ENCODE results near the gene PID1.

PID1 gene

GRCh38 chr2:229246334-229246733 lies 24.8 kb downstream of the PID1 start:
- Mint-ChIP-seq H3K4me3 (no peak overlapping the region), H3K4me1 (no peaks in the 10 kb centered on the region), H3K27me3 (no peaks in the 10 kb centered on the region), H3K9me3 (peaks cover 6% of the 10 kb centered on the region), H3K27ac (no peak overlapping the region), H3K36me3 (no peaks in the 10 kb centered on the region)
- ATAC-seq (ENCODE audit: low read depth) = no peak
- DNase-seq (ENCODE audit: low spot score in 2 of 2) = no peak

- no peaks in the 10 kb centered on the region for H3K36me3 Mint-ChIP-seq
- DNase-seq (ENCODE audit: low spot score in 2 of 2) (no peak), ATAC-seq (ENCODE audit: low read depth) (no peak)
- H3K4me1 Mint-ChIP-seq = no peaks in the 10 kb centered on the region
- H3K4me3 Mint-ChIP-seq = no peak overlapping the region
- no peaks in the 10 kb centered on the region for H3K27me3 Mint-ChIP-seq
- H3K27ac Mint-ChIP-seq = no peak overlapping the region
- H3K9me3 Mint-ChIP-seq = peaks cover 10% of the 10 kb centered on the region
Observed at GRCh38 chr2:229244975-229245374, 26.1 kb downstream of the PID1 start.

DNA sequence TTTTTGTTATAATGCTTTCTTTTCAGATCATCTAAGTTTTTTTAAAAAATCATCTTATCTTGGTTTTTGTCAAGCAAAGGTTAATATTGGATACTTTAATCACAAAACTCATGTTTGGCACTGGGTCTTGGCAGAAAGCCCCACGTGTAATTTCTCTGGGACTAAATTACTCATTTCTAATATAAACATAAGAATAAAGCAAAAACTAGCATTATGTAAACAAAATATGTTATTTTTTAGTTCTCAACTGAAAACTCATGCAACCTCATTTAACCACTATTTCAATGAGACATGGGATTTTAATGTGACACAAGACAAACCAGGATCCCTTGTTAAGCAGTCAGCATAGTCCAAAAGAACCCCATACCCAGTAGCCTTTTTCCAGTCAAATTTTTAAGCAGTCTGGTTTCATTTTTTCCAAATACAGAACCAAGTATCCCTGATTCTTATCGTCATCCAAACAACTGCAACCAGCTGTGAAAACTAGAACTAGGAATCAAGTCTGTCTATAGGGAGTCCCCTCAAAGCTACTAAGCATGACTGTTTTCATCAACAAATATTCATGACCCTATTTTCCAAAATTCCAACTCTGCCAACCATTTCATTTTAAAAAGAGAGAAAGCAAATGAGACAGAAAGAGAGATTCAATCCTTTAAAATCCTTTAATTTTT lies 27.1 kb downstream of the PID1 start:
- Mint-ChIP-seq H3K27me3 (no peaks in the 10 kb centered on the region), H3K4me1 (no peaks in the 10 kb centered on the region), H3K9me3 (peaks cover 10% of the 10 kb centered on the region), H3K4me3 (no peak overlapping the region), H3K36me3 (no peaks in the 10 kb centered on the region), H3K27ac (no peak overlapping the region)
- ATAC-seq (ENCODE audit: low read depth) (no peak), DNase-seq (ENCODE audit: low spot score in 2 of 2) (no peak)

DNA sequence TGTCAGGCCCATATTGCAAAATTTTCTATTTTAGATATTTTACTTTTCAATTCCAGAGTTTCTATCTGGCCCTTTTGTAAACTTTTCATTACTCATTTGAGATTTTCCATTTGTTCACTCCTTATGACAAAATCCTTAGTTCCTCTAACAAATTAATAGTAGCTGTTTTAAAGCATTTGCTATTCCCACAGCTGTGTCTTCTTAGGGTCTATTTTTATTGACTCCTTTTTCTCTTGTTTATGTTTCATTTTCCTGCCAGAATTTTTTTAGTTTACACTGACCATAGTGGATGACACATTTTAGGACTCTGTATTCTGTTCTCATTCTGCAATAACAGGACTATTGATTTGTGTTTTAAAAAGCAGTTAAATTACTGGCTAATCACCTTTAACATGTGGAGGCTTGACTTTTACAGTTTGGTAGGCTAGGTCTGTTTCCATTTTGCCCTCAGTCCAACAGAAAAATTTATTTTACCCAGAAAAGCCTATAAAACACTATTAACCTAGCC lies 30.0 kb downstream of the PID1 start:
- Mint-ChIP-seq H3K27me3 (no peaks in the 10 kb centered on the region), H3K9me3 (peaks cover 8% of the 10 kb centered on the region), H3K4me3 (no peak overlapping the region), H3K27ac (no peak overlapping the region), H3K36me3 (no peaks in the 10 kb centered on the region), H3K4me1 (no peaks in the 10 kb centered on the region)
- no peak for ATAC-seq (ENCODE audit: low read depth)
- DNase-seq (ENCODE audit: low spot score in 2 of 2) = no peak

DNA sequence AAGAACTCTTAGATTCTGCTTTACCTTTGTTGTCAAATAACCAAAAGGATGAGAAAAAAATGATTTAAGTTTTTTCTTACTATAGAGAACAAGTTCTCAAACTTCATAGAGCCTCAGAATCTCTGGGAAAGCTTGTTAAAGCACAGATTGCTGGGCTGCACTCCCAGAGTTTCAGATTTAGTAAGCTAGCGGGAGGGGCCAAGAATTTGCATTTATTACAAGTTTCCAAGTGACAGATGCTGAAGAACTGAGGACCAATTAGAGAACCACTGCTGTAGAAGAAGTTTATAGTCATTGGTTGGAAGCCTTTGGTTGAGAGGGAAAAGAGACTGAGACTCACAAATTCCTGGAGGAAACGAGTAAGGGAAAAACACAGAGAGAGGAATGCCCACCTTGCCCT lies 32.1 kb downstream of the PID1 start:
- Mint-ChIP-seq H3K27ac (no peak overlapping the region), H3K27me3 (no peaks in the 10 kb centered on the region), H3K9me3 (peaks cover 8% of the 10 kb centered on the region), H3K36me3 (no peaks in the 10 kb centered on the region), H3K4me1 (no peaks in the 10 kb centered on the region), H3K4me3 (no peak overlapping the region)
- no peak for DNase-seq (ENCODE audit: low spot score in 2 of 2)
- no peak for ATAC-seq (ENCODE audit: low read depth)

- Mint-ChIP-seq H3K36me3 (no peaks in the 10 kb centered on the region), H3K4me1 (no peaks in the 10 kb centered on the region), H3K27me3 (peaks cover 2% of the 10 kb centered on the region), H3K27ac (no peak overlapping the region), H3K9me3 (peaks cover 5% of the 10 kb centered on the region), H3K4me3 (no peak overlapping the region)
- DNase-seq (ENCODE audit: low spot score in 2 of 2) (no peak), ATAC-seq (ENCODE audit: low read depth) (no peak)
Observed at GRCh38 chr2:229237270-229237669, 33.8 kb downstream of the PID1 start.

- no peak for ATAC-seq (ENCODE audit: low read depth)
- H3K36me3 Mint-ChIP-seq = no peaks in the 10 kb centered on the region
- H3K27me3 Mint-ChIP-seq = peaks cover 4% of the 10 kb centered on the region
- H3K27ac Mint-ChIP-seq = no peak overlapping the region
- DNase-seq (ENCODE audit: low spot score in 2 of 2) = no peak
- H3K4me3 Mint-ChIP-seq = no peak overlapping the region
- no peaks in the 10 kb centered on the region for H3K4me1 Mint-ChIP-seq
- H3K9me3 Mint-ChIP-seq = peaks cover under 1% of the 10 kb centered on the region
Observed at GRCh38 chr2:229235131-229235914, 35.8 kb downstream of the PID1 start.

- ATAC-seq (ENCODE audit: low read depth) (no peak), DNase-seq (ENCODE audit: low spot score in 2 of 2) (no peak)
- Mint-ChIP-seq H3K9me3 (no peaks in the 10 kb centered on the region), H3K4me3 (no peak overlapping the region), H3K4me1 (no peaks in the 10 kb centered on the region), H3K27ac (no peak overlapping the region), H3K27me3 (peaks cover 4% of the 10 kb centered on the region), H3K36me3 (no peaks in the 10 kb centered on the region)
Observed at GRCh38 chr2:229231885-229232284, 39.2 kb downstream of the PID1 start.

- Mint-ChIP-seq H3K9me3 (no peaks in the 10 kb centered on the region), H3K4me3 (no peak overlapping the region), H3K27ac (no peak overlapping the region), H3K27me3 (peaks cover 4% of the 10 kb centered on the region), H3K4me1 (no peaks in the 10 kb centered on the region), H3K36me3 (no peaks in the 10 kb centered on the region)
- DNase-seq (ENCODE audit: low spot score in 2 of 2) (no peak), ATAC-seq (ENCODE audit: low read depth) (no peak)
Observed at GRCh38 chr2:229231328-229231868, 39.7 kb downstream of the PID1 start.

DNA sequence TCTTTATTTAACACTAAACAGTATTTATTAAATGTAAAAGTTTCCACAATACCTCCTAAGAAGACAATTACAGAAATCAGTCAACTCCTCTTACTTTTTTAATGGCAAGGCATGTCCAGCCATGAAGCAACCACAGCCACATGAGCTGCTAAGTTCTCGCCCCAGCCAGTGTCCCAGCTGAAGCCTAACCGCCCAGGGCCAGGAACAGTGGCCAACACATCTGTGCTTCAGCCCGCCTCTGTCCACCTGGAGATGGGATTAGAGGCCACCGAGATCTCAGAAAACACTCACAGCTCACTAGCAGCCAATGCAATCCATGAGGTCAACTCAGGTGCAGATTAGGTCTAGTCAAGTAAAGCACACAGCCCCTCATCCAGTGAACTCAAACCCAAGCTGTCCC lies 40.2 kb downstream of the PID1 start:
- no peaks in the 10 kb centered on the region for H3K9me3 Mint-ChIP-seq
- no peaks in the 10 kb centered on the region for H3K4me1 Mint-ChIP-seq
- DNase-seq (ENCODE audit: low spot score in 2 of 2) (no peak), ATAC-seq (ENCODE audit: low read depth) (no peak)
- no peak overlapping the region for H3K4me3 Mint-ChIP-seq
- H3K27me3 Mint-ChIP-seq = peaks cover 4% of the 10 kb centered on the region
- no peaks in the 10 kb centered on the region for H3K36me3 Mint-ChIP-seq
- no peak overlapping the region for H3K27ac Mint-ChIP-seq

- no peak for DNase-seq (ENCODE audit: low spot score in 2 of 2)
- peaks cover 4% of the 10 kb centered on the region for H3K27me3 Mint-ChIP-seq
- no peak overlapping the region for H3K4me3 Mint-ChIP-seq
- H3K9me3 Mint-ChIP-seq = no peaks in the 10 kb centered on the region
- no peak for ATAC-seq (ENCODE audit: low read depth)
- H3K4me1 Mint-ChIP-seq = no peaks in the 10 kb centered on the region
- no peaks in the 10 kb centered on the region for H3K36me3 Mint-ChIP-seq
- H3K27ac Mint-ChIP-seq = no peak overlapping the region
Observed at GRCh38 chr2:229230256-229230655, 40.8 kb downstream of the PID1 start.

- ATAC-seq (ENCODE audit: low read depth) (no peak), DNase-seq (ENCODE audit: low spot score in 2 of 2) (no peak)
- no peak overlapping the region for H3K27ac Mint-ChIP-seq
- H3K4me3 Mint-ChIP-seq = no peak overlapping the region
- H3K27me3 Mint-ChIP-seq = no peaks in the 10 kb centered on the region
- no peaks in the 10 kb centered on the region for H3K36me3 Mint-ChIP-seq
- H3K4me1 Mint-ChIP-seq = no peaks in the 10 kb centered on the region
- H3K9me3 Mint-ChIP-seq = peaks cover 6% of the 10 kb centered on the region
Observed at GRCh38 chr2:229226382-229226781, 44.7 kb downstream of the PID1 start.

DNA sequence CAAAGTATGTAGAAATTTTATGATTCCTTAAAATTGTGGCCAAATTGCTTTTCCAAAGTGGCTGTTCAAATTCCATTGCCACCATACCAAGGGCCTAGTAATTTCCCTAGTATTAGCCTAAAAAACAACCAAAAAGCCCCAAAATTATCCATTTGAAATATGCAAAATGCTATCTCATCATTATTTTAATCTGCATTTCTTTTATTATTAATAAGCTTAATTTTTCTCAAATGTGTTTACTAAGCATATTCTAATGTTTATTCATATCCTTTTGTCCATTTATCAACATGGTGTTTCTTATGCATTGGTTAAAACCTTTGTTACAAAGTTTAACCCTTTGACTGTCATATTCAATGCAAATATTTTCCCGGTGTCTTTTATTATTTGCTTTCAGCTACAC lies 48.0 kb downstream of the PID1 start:
- Mint-ChIP-seq H3K36me3 (no peaks in the 10 kb centered on the region), H3K4me3 (no peak overlapping the region), H3K9me3 (peaks cover 10% of the 10 kb centered on the region), H3K4me1 (no peaks in the 10 kb centered on the region), H3K27me3 (no peaks in the 10 kb centered on the region), H3K27ac (no peak overlapping the region)
- DNase-seq (ENCODE audit: low spot score in 2 of 2) (no peak), ATAC-seq (ENCODE audit: low read depth) (no peak)

DNA sequence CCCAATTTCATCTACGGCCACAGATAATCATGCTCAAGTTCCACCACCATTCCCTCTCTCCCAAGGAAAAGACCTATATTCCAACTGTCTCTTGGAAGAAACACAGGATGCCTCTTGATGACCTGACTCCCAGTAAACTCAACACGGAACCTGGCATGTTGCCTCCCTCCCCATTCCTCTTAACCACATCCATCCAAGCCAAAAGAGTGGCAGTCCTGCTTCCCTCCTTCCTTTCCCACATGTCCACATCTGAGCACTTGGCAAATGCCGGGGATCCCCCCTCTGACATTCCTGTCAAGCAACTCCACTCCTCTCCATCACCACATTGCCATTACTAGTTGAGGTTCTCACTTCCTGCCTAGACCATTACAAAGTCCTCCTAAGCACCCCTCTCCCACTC lies 49.4 kb downstream of the PID1 start:
- no peaks in the 10 kb centered on the region for H3K27me3 Mint-ChIP-seq
- ATAC-seq (ENCODE audit: low read depth) (no peak), DNase-seq (ENCODE audit: low spot score in 2 of 2) (no peak)
- H3K4me3 Mint-ChIP-seq = no peak overlapping the region
- no peaks in the 10 kb centered on the region for H3K4me1 Mint-ChIP-seq
- H3K9me3 Mint-ChIP-seq = peaks cover 10% of the 10 kb centered on the region
- H3K36me3 Mint-ChIP-seq = no peaks in the 10 kb centered on the region
- H3K27ac Mint-ChIP-seq = no peak overlapping the region
